Nephron progenitor cell (in vitro differentiated cells): ENCODE measurements around the gene SLC18A2.

Experiments used
- DNase-seq: peaks from one replicate; pipeline ENCODE4 v3.0.0; 2021
- H3K27ac Mint-ChIP-seq: 2 replicates; pipeline ENCODE4 v1.8.0; 2021; ENCODE audit warnings: mild to moderate bottlenecking, moderate library complexity, mixed read lengths
- H3K27me3 Mint-ChIP-seq: 2 replicates; pipeline ENCODE4 v1.8.0; 2021; ENCODE audit warnings: mild to moderate bottlenecking, low read depth, mixed read lengths; ENCODE audit not compliant: poor library complexity
- H3K36me3 Mint-ChIP-seq: 2 replicates; pipeline ENCODE4 v1.8.0; 2021; ENCODE audit warnings: low read depth, mixed read lengths
- H3K4me1 Mint-ChIP-seq: 2 replicates; pipeline ENCODE4 v1.8.0; 2021; ENCODE audit warnings: mixed read lengths
- H3K4me3 Mint-ChIP-seq: 2 replicates; pipeline ENCODE4 v1.8.0; 2021; ENCODE audit warnings: mild to moderate bottlenecking, moderate library complexity, mixed read lengths
- H3K9me3 Mint-ChIP-seq: 2 replicates; pipeline ENCODE4 v1.8.0; 2021; ENCODE audit warnings: mild to moderate bottlenecking, moderate library complexity, mixed read lengths
- CTCF ChIP-seq: fragments of 200-600 bp; sonication (generic); IDR thresholded peaks from 2 replicates; pipeline ENCODE4 v1.5.0; 2021; ENCODE audit warnings: antibody characterized with exemption

SLC18A2 gene

GRCh38 chr10:117240621-117241529, at the start of gene SLC18A2:
Gene SLC18A2, plus strand, starts transcription at chr10:117241114. Its CDS starts 580 bp downstream, at chr10:117241694.
- no peak for TF ChIP-seq CTCF
- Mint-ChIP-seq H3K27me3 (peaks cover 74% of the 10 kb centered on the region), H3K9me3 (no peaks in the 10 kb centered on the region), H3K36me3 (no peaks in the 10 kb centered on the region), H3K4me3 (peak within 1 kb of the TSS; percentile 82), H3K4me1 (peaks cover 10% of the 10 kb centered on the region), H3K27ac (no peak within 1 kb of the TSS)
- peak; percentile 59 for DNase-seq

GRCh38 chr10:117197189-117197588, 43.7 kb upstream of the SLC18A2 start, which contains the start of gene KCNK18:
Gene KCNK18, plus strand, starts transcription at chr10:117197489. Its CDS starts 0 bp downstream, at chr10:117197489.
- H3K9me3 Mint-ChIP-seq: no peaks in the 10 kb centered on the region
- no peak for TF ChIP-seq CTCF
- H3K4me1 Mint-ChIP-seq: no peaks in the 10 kb centered on the region
- no peaks in the 10 kb centered on the region for H3K36me3 Mint-ChIP-seq
- no peak within 1 kb of the TSS for H3K27ac Mint-ChIP-seq
- no peak within 1 kb of the TSS for H3K4me3 Mint-ChIP-seq
- peaks cover 16% of the 10 kb centered on the region for H3K27me3 Mint-ChIP-seq
- DNase-seq: no peak

GRCh38 chr10:117198088-117198487, 42.8 kb upstream of the SLC18A2 start:
- Mint-ChIP-seq H3K27ac (no peak overlapping the region), H3K9me3 (no peaks in the 10 kb centered on the region), H3K4me3 (no peak overlapping the region), H3K27me3 (peaks cover 10% of the 10 kb centered on the region), H3K36me3 (no peaks in the 10 kb centered on the region), H3K4me1 (peaks cover under 1% of the 10 kb centered on the region)
- TF ChIP-seq CTCF: no peak
- DNase-seq: no peak

- Mint-ChIP-seq H3K27me3 (peaks cover 10% of the 10 kb centered on the region), H3K27ac (no peak overlapping the region), H3K36me3 (no peaks in the 10 kb centered on the region), H3K4me1 (peaks cover 5% of the 10 kb centered on the region), H3K4me3 (no peak overlapping the region), H3K9me3 (peaks cover 5% of the 10 kb centered on the region)
- TF ChIP-seq CTCF: no peak
- no peak for DNase-seq
Measured at GRCh38 chr10:117201826-117202225, 39.1 kb upstream of the SLC18A2 start.

GRCh38 chr10:117204316-117204715, 36.6 kb upstream of the SLC18A2 start:
- Mint-ChIP-seq H3K27ac (no peak overlapping the region), H3K36me3 (no peaks in the 10 kb centered on the region), H3K9me3 (peaks cover 9% of the 10 kb centered on the region), H3K4me3 (no peak overlapping the region), H3K4me1 (peaks cover 5% of the 10 kb centered on the region), H3K27me3 (peaks cover 28% of the 10 kb centered on the region)
- DNase-seq: no peak
- TF ChIP-seq CTCF: no peak
